ENCODE data around the gene C16orf90. TPM values are rescaled to one million over a fixed set of nuclear protein-coding genes. Genes with fewer than 3 reads are reported as not detected.

Gene C16orf90
- total RNA-seq, 1 experiment from 2014 or later: not detected

DNA sequence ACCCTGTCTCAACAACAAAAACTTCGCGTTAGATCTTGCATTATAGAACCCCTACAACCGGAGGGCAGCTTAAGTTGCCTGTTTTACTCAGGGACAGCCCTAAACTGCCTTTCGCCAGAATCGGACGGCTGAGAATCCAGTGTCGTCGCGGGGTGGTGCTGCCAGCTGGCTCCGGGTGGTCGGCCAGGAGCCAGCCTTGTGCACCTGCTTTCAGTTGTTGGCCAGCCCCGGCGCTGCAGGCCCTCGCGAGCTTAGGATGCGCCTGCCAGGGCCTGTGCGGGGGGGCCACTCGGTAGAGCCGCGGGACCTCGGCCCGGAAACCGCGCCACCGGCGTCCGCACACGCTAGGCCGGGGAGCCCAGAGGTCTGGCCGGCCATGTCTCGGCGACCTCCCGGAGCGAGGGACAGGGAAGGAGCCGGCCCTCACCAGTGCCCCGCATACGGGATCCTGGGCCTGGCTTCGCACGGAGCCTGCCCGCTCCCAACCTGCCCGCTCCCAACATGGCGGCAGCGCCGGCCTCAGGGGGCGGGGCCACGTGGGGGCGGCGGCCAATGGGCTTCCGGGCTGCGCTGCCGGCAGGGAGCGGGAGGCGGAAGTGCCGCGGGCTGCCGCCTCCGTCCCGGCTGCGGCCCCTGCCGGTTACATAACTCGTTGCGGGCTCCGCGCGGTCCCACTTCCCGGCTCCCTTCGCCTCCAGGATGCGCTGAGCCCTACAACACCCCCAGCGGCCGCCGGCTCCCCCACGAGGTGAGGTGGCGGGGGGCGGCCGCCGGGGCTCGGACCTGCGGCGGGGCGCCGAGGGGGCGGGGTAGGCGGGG, 37.6 kb downstream of the C16orf90 start:
- H3K36me3 Mint-ChIP-seq (ENCODE audit: insufficient read depth, unreplicated experiment): peaks cover 17% of the 10 kb centered on the region
- peak; percentile 87 for DNase-seq (ENCODE audit: unreplicated experiment)
- BruUV-seq (replicated peaks): TSS peak; percentile 91
- peaks cover 31% of the 10 kb centered on the region for H3K4me1 Mint-ChIP-seq (ENCODE audit: insufficient read depth, unreplicated experiment)
- ChIA-PET POLR2A (interaction anchor here (0.6 to 2.8 kb wide), 12 partner anchors 14 to 1207 kb away, joined by 3 to 31 read pairs (median 4); partner anchors contain the start of genes NAA60, TIGD7, ZNF174 and ZNF263), CTCF (interaction anchor here (0.6 to 1.1 kb wide), 4 partner anchors 28 to 268 kb away, joined by 3 to 7 read pairs (median 3); partner anchors contain the start of genes TIGD7 and ZNF75A)
- H3K27me3 Mint-ChIP-seq (ENCODE audit: insufficient read depth, unreplicated experiment): no peaks in the 10 kb centered on the region
- H3K9me3 Mint-ChIP-seq (ENCODE audit: unreplicated experiment): no peaks in the 10 kb centered on the region
- peak overlapping the region; percentile 84 for H3K4me3 Mint-ChIP-seq (ENCODE audit: unreplicated experiment)
- TF ChIP-seq, protein P1, sequence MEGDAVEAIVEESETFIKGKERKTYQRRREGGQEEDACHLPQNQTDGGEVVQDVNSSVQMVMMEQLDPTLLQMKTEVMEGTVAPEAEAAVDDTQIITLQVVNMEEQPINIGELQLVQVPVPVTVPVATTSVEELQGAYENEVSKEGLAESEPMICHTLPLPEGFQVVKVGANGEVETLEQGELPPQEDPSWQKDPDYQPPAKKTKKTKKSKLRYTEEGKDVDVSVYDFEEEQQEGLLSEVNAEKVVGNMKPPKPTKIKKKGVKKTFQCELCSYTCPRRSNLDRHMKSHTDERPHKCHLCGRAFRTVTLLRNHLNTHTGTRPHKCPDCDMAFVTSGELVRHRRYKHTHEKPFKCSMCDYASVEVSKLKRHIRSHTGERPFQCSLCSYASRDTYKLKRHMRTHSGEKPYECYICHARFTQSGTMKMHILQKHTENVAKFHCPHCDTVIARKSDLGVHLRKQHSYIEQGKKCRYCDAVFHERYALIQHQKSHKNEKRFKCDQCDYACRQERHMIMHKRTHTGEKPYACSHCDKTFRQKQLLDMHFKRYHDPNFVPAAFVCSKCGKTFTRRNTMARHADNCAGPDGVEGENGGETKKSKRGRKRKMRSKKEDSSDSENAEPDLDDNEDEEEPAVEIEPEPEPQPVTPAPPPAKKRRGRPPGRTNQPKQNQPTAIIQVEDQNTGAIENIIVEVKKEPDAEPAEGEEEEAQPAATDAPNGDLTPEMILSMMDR (IDR thresholded peaks at IDR 0.05; ENCODE audit: unreplicated experiment): peak; percentile 34
- intact Hi-C loops (cut with micrococcal nuclease): loop anchor here (1.0 to 5.0 kb wide), 3 partner anchors 57 to 274 kb away; partner anchors contain the start of genes ZNF174 and ZSCAN32
- H3K27ac Mint-ChIP-seq (ENCODE audit: low read depth, unreplicated experiment): peak overlapping the region; percentile 75

DNA sequence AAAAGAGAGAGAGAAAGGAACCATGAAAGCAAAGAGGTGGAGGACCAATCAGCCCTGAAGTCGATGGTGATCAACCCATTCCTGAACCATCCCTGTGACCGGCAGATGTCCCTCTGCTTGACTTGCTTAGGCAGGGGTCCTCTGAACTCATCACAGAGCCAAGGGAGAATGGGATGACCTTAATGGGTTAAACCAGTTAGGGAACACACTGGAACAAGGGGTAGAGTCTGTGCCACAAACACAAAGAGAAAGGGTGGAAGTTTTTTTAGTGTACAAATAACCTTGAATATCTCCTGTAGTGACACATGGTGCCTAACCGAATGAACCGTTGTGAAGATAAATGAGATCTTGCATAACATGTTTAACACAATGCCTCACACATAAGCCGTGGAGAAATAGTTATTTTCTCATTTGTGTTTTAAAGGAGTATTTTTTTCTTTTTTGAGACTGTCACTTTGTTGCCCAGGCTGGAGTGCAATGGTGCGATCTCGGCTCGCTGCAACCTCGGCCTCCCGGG, 40.6 kb downstream of the C16orf90 start:
- H3K4me3 Mint-ChIP-seq (ENCODE audit: unreplicated experiment): no peak overlapping the region
- no peak overlapping the region for H3K27ac Mint-ChIP-seq (ENCODE audit: low read depth, unreplicated experiment)
- peaks cover 24% of the 10 kb centered on the region for H3K36me3 Mint-ChIP-seq (ENCODE audit: insufficient read depth, unreplicated experiment)
- ChIA-PET POLR2A (no interaction called here), CTCF (interaction anchor here (0.6 kb wide), 1 partner anchor 305 kb away, joined by 4 read pairs; no protein-coding TSS in a partner anchor)
- peaks cover 18% of the 10 kb centered on the region for H3K4me1 Mint-ChIP-seq (ENCODE audit: insufficient read depth, unreplicated experiment)
- intact Hi-C loops (cut with micrococcal nuclease): loop anchor here (5.0 kb wide), 1 partner anchor 192 kb away; no protein-coding TSS in a partner anchor
- H3K27me3 Mint-ChIP-seq (ENCODE audit: insufficient read depth, unreplicated experiment): no peaks in the 10 kb centered on the region
- TF ChIP-seq, protein P1 (IDR thresholded peaks at IDR 0.05; ENCODE audit: unreplicated experiment): no peak
- BruUV-seq (replicated peaks): no TSS peak
- no peak for DNase-seq (ENCODE audit: unreplicated experiment)
- H3K9me3 Mint-ChIP-seq (ENCODE audit: unreplicated experiment): no peaks in the 10 kb centered on the region

DNA sequence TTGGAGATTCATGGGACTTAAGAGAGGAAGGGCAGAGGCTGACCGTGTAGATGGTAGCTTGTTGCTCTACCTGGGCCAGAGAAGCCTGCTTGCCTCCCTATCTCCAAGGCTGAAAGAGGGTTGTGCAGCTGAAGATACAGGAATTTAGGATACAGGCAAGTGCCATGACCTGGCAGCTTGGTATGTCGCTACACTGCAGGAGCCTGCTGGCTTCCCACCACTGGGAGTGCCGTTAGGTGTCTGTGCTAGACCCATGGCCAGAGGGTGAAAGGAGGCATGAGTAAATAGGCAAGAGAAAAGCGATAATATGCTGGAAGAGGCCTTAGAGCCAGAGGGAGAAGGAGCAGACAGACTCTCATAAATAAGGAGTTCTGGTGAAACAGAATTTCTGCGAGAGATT, 41.2 kb downstream of the C16orf90 start:
- Mint-ChIP-seq H3K27ac (ENCODE audit: low read depth, unreplicated experiment) (no peak overlapping the region), H3K9me3 (ENCODE audit: unreplicated experiment) (no peaks in the 10 kb centered on the region), H3K4me1 (ENCODE audit: insufficient read depth, unreplicated experiment) (peaks cover 12% of the 10 kb centered on the region), H3K27me3 (ENCODE audit: insufficient read depth, unreplicated experiment) (no peaks in the 10 kb centered on the region), H3K36me3 (ENCODE audit: insufficient read depth, unreplicated experiment) (peaks cover 30% of the 10 kb centered on the region), H3K4me3 (ENCODE audit: unreplicated experiment) (no peak overlapping the region)
- intact Hi-C loops (cut with micrococcal nuclease): no loop called here
- CTCF ChIA-PET: interaction anchor here (0.6 kb wide), 1 partner anchor 304 kb away, joined by 4 read pairs; no protein-coding TSS in a partner anchor
- TF ChIP-seq, protein P1 (IDR thresholded peaks at IDR 0.05; ENCODE audit: unreplicated experiment): no peak
- no peak for DNase-seq (ENCODE audit: unreplicated experiment)
- POLR2A ChIA-PET: interaction anchor here (1.5 kb wide), 1 partner anchor 10 kb away, joined by 10 read pairs; the partner anchor contains the start of genes NAA60 and ZNF597
- no TSS peak for BruUV-seq (replicated peaks)

DNA sequence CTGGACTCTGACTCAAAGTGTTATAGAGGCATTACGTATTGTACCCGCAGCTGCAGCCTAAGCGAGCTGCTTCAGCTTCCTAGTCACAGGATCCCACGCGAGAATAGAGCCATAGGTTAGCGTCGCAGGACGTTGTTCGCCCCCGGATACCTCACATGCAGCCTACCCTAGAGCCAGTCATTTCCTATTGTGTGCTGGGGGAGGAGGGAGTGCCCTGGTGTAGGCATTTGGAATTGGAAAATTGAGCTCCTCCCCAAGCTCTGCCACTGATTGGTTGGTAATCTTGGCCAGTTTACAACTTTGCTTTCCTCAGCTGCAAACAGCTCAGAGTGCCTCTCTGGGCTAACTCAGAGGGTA, 51.3 kb downstream of the C16orf90 start:
- TSS peak; percentile 84 for BruUV-seq (replicated peaks)
- intact Hi-C loops (cut with micrococcal nuclease): no loop called here
- Mint-ChIP-seq H3K4me1 (ENCODE audit: insufficient read depth, unreplicated experiment) (no peaks in the 10 kb centered on the region), H3K36me3 (ENCODE audit: insufficient read depth, unreplicated experiment) (peaks cover 57% of the 10 kb centered on the region), H3K9me3 (ENCODE audit: unreplicated experiment) (peaks cover 7% of the 10 kb centered on the region), H3K27ac (ENCODE audit: low read depth, unreplicated experiment) (peak overlapping the region; percentile 96), H3K27me3 (ENCODE audit: insufficient read depth, unreplicated experiment) (no peaks in the 10 kb centered on the region), H3K4me3 (ENCODE audit: unreplicated experiment) (peak overlapping the region; percentile 87)
- ChIA-PET CTCF (interaction anchor here (0.7 to 1.2 kb wide), 5 partner anchors 8 to 385 kb away, joined by 3 read pairs; no protein-coding TSS in a partner anchor), POLR2A (interaction anchor here (0.6 to 2.7 kb wide), 18 partner anchors 9 to 1018 kb away, joined by 3 to 53 read pairs (median 6); partner anchors contain the start of genes ZNF174, ZNF200, ZNF213 and ZNF263)
- peak; percentile 71 for DNase-seq (ENCODE audit: unreplicated experiment)
- TF ChIP-seq, protein P1 (IDR thresholded peaks at IDR 0.05; ENCODE audit: unreplicated experiment): no peak

Measured in MCF 10A (cell line).